ENCODE results near the gene KRIT1. TPM values are rescaled to one million over a fixed set of nuclear protein-coding genes. Genes with fewer than 3 reads are reported as not detected.

Gene KRIT1
- total and polyA plus RNA-seq, 2 of the 13 experiments (the other 11 are each of a cell fraction or from before 2014, with no cell fraction given) = 29.4 to 37.7 TPM

DNA sequence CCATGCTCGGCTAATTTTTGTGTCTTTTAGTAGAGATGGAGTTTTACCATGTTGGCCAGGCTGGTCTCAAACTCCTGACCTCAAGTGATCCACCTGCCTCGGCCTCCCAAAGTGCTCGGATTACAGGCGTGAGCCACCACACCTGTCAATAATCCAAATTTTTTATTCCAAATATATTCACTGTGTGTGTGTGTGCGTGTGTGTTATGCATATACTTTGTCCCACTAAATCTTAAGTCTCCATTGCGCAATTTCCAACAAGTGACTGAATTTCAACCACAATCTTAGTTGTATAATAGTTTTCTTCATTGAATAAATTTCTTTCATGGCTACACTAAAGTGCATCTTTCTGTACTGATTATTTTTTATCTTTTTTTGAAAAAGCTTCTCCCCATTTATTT is 2.7 kb downstream of the KRIT1 start:
- peaks cover 28% of the 10 kb centered on the region for H3K4me1 ChIP-seq (ENCODE audit: insufficient read depth, low read length)
- no peak overlapping the region for H2AFZ ChIP-seq (ENCODE audit: low read length)
- H3K4me3 ChIP-seq (replicated peaks in 1 of 3; ENCODE audit: insufficient read depth in 1 of 3, low read depth in 2 of 3, low read length in 3 of 3) = no peak overlapping the region
- no peaks in the 10 kb centered on the region for H3K9me3 ChIP-seq (ENCODE audit: low read length)
- ChIA-PET CTCF (ENCODE audit: low intra/inter-chr PET ratio, low total read pairs) (no interaction called here), POLR2A (no interaction called here)
- H4K20me1 ChIP-seq (ENCODE audit: insufficient read depth, low read length) = no peaks in the 10 kb centered on the region; the same call in 1 of the 2 replicates
- H3K27ac ChIP-seq (ENCODE audit: extremely low read length, insufficient read depth, low read length) = no peak overlapping the region
- in situ Hi-C loops (cut with HindIII; ENCODE audit: extremely low pct_ligation_motif_present, low pct_unique_long_range_greater_than_20kb) = no loop called here
- BruUV-seq (replicated peaks) = no TSS peak
- no peak overlapping the region for H3K9ac ChIP-seq (ENCODE audit: insufficient read depth, low read depth, low read length)
- no peaks in the 10 kb centered on the region; a peak in 1 of 5 replicates for H3K27me3 ChIP-seq (ENCODE audit: control insufficient read depth in 1 of 2, insufficient read depth in 2 of 2, low read length in 2 of 2)
- TF ChIP-seq, protein P1, sequence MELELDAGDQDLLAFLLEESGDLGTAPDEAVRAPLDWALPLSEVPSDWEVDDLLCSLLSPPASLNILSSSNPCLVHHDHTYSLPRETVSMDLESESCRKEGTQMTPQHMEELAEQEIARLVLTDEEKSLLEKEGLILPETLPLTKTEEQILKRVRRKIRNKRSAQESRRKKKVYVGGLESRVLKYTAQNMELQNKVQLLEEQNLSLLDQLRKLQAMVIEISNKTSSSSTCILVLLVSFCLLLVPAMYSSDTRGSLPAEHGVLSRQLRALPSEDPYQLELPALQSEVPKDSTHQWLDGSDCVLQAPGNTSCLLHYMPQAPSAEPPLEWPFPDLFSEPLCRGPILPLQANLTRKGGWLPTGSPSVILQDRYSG (CRISPR knock-in tag; IDR thresholded peaks at IDR 0.05) = no peak
- TF ChIP-seq CEBPB (IDR thresholded peaks at IDR 0.05; ENCODE audit: borderline replicate concordance, low read depth, low read length) (peak; percentile 92), CEBPG (CRISPR knock-in tag; IDR thresholded peaks at IDR 0.05) (peak; percentile 69)
- FAIRE-seq (no peak), ATAC-seq (no peak), DNase-seq (ENCODE audit: low spot score) (no peak)
- H3K4me2 ChIP-seq (ENCODE audit: low read depth, low read length) = no peak overlapping the region
- peaks cover 38% of the 10 kb centered on the region for H3K79me2 ChIP-seq (ENCODE audit: insufficient read depth, low read length)
- peaks cover 2 to 15% of the 10 kb centered on the region in 2 experiments; a peak in 4 of 5 replicates for H3K36me3 ChIP-seq (replicated peaks in 1 of 2; ENCODE audit: control insufficient read depth in 1 of 2, insufficient read depth in 2 of 2, low read length in 2 of 2)
- intact Hi-C loops (cut with micrococcal nuclease; ENCODE audit: unreplicated experiment) = no loop called here
- WGBS (ENCODE audit: low lambda C conversion rate) = 97% methylated on average over 6 of the region's 6 CpGs

DNA sequence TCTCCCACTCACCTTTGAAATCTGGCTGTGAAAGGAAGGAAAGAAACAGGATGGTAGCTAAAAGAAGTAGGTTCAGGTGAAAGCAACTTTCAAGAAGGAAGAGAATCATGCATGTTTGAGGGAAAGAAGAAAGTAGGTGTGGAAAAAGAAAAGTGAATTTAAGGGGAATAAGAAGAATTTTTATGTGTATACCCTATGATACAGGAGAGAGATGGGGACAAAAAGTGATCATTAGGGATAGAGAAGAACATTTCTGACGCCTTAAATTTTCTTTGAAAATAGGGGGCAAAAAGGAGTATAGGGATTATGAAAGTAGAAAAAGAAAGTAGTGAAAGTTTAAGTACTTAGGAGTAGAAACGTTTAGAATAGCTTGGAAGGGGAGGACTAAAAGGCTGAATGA is 15.2 kb downstream of the KRIT1 start:
- Histone ChIP-seq H3K9me3 (ENCODE audit: low read length) (no peaks in the 10 kb centered on the region), H4K20me1 (ENCODE audit: insufficient read depth, low read length) (no peaks in the 10 kb centered on the region), H3K27me3 (ENCODE audit: control insufficient read depth in 1 of 2, insufficient read depth in 2 of 2, low read length in 2 of 2) (no peaks in the 10 kb centered on the region), H3K27ac (ENCODE audit: extremely low read length, insufficient read depth, low read length) (no peak overlapping the region), H3K4me3 (replicated peaks in 1 of 3; ENCODE audit: insufficient read depth in 1 of 3, low read depth in 2 of 3, low read length in 3 of 3) (no peak overlapping the region), H3K4me1 (ENCODE audit: insufficient read depth, low read length) (no peaks in the 10 kb centered on the region), H2AFZ (ENCODE audit: low read length) (no peak overlapping the region), H3K9ac (ENCODE audit: insufficient read depth, low read depth, low read length) (no peak overlapping the region), H3K4me2 (ENCODE audit: low read depth, low read length) (no peak overlapping the region), H3K36me3 (replicated peaks in 1 of 2; ENCODE audit: control insufficient read depth in 1 of 2, insufficient read depth in 2 of 2, low read length in 2 of 2) (peaks cover 2 to 33% of the 10 kb centered on the region in 2 experiments; a peak in 4 of 5 replicates), H3K79me2 (ENCODE audit: insufficient read depth, low read length) (no peaks in the 10 kb centered on the region)
- WGBS (ENCODE audit: low lambda C conversion rate) = 68% methylated on average over 2 of the region's 2 CpGs
- no peak for ATAC-seq
- TF ChIP-seq SAFB2 (CRISPR knock-in tag; IDR thresholded peaks at IDR 0.05; ENCODE audit: borderline replicate concordance, low read depth) = no peak
- TF ChIP-seq MZF1 (CRISPR knock-in tag; IDR thresholded peaks at IDR 0.05; ENCODE audit: borderline replicate concordance) = no peak
- TF ChIP-seq FOXJ3 (CRISPR knock-in tag; IDR thresholded peaks at IDR 0.05; ENCODE audit: borderline replicate concordance) = no peak
- no peak for TF ChIP-seq ZFP36L1 (CRISPR knock-in tag; IDR thresholded peaks at IDR 0.05)
- TF ChIP-seq ZNF629 (CRISPR knock-in tag; conservative IDR thresholded peaks at IDR 0.05) = no peak
- POLR2A ChIA-PET = no interaction called here
- DNase-seq (ENCODE audit: low spot score) = no peak
- CTCF ChIA-PET (ENCODE audit: low intra/inter-chr PET ratio, low total read pairs) = no interaction called here
- in situ Hi-C loops (cut with HindIII; ENCODE audit: extremely low pct_ligation_motif_present, low pct_unique_long_range_greater_than_20kb) (no loop called here), intact Hi-C loops (cut with micrococcal nuclease; ENCODE audit: unreplicated experiment) (no loop called here)
- BruUV-seq (replicated peaks) = no TSS peak
- no peak for FAIRE-seq
